Stimulated activated CD4-positive, alpha-beta T cell treated with anti-CD3 and anti-CD28 coated beads, Interleukin-1b, Interleukin-23, amount 100 ng/mL, for 48 hours (primary cell): ENCODE results near the gene RCBTB1.

Experiments used
- DNase-seq: peaks from one replicate; pipeline ENCODE4 v3.0.0-alpha.2; 2020

RCBTB1 gene

DNA sequence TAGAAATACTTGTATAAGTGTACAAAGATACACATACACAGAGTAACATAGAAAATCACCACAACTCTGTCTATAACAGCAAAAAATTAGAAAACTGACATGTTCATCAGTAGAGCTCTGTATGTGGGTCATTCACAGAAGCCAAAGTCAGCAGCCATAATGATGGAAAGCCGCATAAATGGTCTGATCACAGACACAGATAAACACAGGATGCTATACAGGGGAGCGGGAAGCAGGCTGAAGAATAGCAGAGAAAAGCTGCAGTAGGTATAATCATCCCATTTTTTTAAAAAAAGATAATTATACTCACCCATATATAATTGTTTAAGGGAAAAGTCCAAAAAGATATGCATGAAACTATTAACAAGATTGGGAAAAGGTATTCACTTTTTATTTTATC lies 31.5 kb downstream of the RCBTB1 start:
- no peak for DNase-seq

DNA sequence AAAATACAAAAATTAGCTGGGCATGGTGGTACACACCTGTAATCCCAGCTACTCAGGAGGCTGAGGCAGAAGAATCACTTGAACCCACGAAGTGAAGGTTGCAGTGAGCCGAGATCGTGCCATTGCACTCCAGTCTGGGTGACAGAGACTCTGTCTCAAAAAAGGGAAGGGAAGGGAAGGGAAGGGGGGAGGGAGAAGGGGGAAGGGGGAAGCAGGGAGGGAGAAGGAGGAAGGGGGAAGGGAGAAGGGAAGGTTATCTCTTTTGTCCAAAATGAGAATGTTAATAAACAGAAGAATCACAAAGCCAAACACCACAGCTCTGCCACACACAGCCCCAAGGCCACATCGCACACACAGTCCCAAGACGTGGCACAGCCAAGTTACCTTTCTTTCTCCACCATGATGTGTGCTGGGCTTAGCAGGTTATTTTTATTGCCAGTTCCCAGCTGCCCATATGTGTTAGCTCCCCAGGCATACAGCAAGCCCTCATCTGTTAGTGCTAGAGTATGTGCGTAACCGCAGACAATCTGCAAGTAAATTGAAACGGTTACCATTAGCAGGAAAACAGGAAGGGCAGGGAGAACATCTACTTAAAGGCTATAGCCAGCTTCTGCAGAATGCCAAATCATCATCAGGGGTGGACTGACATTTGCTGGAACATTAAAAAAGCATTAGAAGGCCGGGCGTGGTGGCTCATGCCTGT lies 34.3 kb downstream of the RCBTB1 start:
- DNase-seq, result no peak

DNA sequence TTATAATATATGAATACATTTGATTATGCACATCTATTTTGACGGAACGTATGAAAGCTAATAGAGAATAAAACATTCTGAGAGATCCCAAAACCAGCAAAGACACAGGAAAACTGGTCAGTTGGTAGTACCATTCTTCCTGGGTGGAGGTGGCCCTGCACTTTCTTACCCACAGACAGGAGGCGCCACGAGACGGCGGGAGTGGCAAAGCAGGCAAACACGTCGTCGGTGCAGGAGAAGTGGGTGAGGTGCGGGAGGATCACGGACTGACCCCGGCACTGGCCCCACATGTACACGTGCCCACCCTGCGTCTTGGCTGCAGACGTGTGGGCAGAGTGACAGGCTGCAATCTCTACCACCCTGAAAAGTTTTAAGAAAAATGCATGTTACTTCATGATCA lies 36.1 kb downstream of the RCBTB1 start:
- no peak for DNase-seq

DNA sequence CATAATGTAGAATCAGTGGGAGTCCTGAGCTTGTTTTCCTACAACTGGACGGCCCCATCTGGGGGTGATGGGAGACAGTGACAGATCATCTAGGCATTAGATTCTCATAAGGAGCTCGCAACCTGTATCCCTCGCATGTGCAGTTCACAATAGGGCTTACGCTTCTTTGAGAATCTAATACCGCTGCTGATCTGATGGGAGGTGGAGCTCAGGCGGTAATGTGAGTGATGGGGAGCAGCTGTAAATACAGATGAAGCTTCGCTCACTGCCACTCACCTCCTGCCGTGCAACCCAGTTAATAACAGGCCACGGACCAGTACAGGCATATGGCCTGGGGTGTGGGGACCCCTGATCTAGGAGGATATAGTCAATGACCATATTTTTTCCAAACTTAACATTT lies 38.8 kb downstream of the RCBTB1 start:
- no peak for DNase-seq

DNA sequence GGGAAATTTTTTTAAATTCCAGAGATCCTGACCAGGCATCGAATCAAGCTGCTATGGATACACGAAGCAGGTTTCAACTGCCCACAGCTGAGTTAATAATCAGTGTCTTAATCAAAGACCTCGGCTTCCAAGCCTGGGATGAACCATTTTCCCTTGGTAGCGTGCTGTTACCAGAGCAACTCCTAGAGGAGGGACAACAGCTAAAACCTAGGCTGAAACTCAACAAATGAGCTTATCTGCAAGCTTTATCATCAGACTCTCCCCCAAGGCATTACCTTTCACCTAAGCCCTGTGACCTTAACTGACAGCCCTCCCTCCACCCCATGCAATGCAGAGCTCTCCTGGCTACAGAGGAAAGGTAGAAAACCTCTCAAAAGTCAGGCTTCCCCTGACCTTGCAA lies 39.7 kb downstream of the RCBTB1 start:
- DNase-seq, result no peak

DNA sequence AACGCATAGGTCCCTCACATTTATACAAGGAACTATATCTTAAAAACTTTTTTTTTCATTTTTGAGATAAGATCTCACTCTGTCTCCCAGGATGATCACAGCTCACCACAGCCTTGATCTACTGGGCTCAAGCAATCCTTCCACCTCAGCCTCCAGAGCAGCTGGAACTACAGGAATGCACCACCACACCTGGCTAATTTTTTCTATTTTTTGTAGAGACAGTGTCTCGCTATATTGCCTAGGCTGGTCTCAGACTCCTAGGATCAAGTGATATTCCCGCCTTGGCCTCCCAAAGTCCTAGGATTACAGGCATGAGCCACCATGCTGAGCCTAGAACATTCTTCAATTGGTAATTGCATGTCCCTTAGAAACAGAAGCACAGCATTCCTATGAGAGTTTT lies 41.7 kb downstream of the RCBTB1 start:
- no peak for DNase-seq

DNA sequence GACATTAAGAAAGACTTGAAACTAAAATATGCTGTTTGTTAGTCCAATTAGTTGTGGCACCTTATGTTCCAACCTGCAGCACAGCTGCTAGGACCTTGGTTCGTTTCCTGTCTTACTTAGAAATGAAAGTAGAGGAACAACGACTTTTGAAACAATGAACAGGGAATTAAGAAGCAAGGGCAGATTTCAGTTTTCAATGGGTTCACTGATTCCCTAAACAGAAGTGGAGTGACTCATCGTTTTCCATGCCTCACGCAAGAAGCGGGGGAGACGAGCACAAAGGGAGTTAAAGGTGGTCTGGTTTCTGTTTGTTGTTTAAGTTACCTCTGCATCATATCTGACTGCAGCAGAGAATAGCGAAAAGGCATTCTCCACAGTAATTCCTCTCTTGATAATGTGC lies 44.8 kb downstream of the RCBTB1 start:
- DNase-seq, result no peak

DNA sequence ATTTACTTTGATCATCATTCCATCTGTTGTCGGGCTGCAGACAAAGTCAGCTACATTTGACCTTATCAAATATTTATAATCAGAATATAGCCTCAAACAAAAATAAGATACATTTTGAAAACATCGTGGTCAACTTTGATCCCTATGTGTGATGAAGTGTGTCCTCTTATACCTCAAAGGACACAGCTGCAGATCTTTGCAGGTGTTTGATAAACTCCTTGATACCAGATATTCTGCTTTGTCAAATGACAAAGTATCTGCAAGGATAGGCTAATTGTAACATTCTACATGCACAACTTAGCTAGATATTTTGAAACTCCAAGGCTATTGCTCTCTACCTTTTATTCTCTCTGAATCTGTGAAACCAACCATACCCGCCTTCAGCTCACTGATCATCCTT lies 45.6 kb downstream of the RCBTB1 start:
- DNase-seq, result no peak

DNA sequence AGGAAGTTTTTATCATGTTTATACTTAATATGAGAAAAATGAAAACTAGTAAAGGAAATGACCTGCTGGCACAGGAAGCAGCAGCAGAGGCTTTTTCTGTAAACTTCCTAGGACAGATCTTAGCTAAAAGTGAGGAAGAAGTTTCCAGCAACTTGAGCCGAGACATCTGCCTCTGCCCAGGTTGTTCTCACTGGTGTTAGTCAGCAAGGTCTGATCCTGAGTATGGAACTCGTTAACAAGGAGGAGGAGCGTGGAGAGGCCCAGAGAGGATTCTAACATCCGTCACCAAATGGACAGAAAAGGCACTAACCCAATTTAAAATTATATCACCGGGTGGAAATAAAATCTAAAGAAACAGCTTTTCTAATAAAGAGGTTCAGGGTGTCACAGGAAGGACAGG lies 46.0 kb downstream of the RCBTB1 start:
- no peak for DNase-seq

DNA sequence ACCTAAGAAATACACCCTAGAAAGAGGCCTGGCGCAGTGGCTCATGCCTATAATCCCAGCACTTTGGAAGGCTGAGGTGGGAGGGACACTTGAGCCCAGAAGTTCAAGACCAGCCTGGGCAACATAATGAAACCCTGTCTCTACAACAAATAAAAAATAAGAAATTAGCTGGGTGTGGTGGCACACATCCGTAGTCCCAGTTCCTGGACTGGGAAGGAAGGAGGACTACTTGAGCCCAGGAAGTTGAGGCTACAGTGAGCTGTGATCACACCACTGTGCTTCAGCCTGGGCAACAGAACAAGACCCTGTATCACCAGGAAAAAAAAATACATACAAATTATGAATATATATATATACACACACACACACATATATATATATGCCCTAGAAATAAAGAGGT lies 47.0 kb downstream of the RCBTB1 start:
- no peak for DNase-seq

DNA sequence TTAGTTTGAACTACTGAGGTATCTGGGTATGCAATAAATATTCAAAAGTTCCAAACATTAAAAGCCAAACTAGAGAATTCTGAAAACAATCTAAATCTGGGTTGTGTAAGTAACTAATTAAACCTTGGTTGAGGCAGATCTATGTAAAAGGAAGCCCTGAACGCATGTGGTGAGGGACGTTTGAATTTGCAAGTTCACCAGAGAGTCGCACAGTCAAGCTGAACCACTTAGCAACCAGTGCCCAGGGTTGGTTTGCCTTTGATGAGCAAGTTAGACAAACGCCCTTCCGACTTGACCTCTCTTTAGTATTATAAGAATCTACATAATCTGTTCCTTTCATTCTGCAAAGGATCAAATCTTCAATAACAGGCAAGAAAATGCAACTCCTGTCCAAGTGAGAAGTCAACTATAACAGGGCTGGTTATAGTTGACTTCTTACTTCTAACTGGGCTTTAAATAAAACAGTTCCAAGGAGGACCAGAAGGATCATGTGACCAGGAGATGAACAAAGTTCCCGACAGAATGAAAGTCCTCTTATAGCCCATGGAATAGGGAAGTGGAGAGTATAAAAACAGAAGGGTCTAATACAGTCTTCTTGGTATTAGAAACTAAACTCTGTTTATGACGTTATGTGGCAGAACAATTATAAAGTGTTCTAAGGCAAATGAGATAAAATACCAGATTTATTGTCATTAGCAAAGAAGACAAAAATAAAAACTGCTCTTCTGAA lies 49.0 kb downstream of the RCBTB1 start:
- DNase-seq, result no peak

DNA sequence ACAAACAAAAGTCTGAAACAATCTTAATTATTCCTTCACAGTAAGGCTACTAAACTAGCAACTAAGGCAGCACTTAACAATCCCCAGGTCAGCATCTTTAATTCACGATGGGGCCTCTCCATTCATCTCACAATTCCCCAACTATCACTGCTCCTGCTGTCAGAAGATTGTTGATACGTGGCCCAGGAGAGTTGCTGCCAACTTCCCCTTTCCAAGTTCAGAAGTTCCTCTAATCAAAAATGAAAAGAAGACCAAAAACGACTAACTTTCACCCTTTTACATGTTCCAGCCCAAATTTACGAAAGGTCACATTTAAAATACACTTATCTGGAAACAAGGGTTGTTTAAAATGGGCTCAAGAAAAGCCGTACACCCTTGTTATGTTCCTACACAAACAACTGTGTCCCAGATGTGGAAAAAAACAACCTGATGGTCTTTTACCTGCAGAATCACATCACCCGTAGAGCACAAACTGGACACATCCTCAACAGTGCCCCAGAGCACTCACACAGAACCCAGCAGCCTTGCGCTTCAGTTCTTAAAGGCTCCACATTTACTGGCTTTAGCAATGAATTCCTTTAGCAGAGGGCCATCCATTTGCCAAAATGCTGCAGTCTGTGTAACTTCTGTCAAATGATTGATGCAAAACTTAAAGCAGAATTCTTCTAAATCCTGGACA lies 51.6 kb downstream of the RCBTB1 start:
- no peak for DNase-seq

DNA sequence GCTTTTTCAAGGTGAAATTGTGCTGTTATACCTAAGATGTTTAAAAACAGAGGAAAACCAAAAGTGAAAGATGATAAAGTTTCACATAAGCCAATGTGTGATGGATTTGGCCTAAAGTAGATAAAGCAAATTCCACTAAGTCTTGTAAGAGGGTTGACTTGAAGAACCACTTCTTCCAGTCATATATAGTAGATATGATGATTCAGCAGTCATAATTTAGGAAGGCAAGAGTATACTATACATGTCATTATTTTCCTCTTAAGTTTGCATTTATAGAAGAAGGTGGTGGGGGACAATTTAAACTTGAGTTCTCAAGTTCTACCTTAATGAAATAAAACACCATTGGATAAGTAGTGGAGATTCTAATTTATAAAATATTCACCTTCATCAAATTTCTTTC lies 52.3 kb downstream of the RCBTB1 start:
- no peak for DNase-seq

DNA sequence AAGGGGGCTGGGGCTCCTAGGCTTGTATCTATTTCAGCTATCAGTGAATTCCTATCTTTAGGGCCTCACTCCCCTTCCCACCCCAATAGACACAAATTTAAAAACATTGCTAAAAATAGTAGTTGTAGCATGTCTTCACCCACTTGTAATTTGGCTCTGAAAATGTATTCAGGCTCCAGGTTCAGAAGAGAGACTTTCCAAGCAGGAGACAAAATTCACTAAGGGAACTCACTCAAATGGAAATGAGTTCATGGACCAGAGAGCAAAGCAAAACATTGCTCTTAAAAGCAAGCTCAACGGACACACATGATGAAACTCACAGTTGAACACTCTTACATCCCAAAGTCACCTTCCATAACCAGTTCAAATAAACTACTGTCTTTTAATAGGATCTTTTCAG lies 52.8 kb downstream of the RCBTB1 start:
- DNase-seq, result no peak

DNA sequence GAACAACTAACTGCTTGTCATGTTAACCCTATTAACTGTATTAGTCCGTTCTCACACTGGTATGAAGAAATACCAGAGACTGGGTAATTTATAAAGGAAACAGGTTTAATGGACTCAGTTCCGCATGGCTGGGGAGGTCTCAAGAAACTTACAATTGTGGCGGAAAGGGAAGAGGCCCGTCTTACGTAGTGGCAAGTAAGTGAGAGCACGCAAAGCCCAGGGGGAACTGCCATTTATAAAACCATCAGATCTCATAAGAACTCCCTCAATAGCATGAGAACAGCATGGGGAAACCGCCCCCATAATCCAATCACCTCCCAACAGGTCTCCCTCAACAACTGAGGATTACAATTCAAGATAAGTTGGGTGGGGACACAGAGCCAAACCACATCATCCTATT lies 54.9 kb downstream of the RCBTB1 start:
- no peak for DNase-seq

DNA sequence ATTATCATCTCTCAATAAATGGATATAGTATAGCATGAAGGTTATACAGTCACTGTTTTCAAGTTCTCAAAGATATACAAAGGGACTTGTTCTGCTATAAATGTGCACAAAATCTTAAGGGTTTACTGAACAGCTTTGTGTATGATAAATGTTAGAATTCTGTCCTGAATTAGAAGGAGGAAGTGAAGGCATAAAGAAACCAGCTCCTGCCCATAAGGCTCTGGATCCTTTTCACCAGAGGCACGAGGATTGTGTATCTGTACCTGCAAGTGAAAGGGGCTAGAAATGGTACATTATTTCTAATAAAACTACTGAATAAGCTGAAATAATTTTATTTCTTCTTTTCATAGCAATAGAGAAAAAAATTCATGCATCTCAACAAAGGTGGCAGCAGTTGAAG lies 57.2 kb downstream of the RCBTB1 start:
- DNase-seq, result no peak

DNA sequence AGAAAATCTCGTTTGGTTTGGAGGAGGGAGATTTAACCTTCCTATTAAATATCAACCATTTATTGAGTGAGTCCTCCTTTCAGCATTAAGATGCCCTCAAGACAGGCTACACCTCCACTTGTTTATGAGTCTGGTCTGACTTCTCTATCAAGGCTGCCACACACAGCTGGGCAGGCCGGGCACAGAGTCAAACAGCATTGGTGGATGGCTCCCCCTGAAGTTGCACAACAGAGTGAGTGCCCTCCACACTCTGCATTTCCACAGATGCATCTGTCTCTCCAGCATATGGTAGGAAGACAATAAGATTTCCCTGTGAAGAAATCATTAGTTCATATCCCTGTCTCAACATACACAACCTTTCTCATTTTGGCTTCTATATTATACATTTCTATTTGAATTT lies 58.2 kb downstream of the RCBTB1 start:
- no peak for DNase-seq

DNA sequence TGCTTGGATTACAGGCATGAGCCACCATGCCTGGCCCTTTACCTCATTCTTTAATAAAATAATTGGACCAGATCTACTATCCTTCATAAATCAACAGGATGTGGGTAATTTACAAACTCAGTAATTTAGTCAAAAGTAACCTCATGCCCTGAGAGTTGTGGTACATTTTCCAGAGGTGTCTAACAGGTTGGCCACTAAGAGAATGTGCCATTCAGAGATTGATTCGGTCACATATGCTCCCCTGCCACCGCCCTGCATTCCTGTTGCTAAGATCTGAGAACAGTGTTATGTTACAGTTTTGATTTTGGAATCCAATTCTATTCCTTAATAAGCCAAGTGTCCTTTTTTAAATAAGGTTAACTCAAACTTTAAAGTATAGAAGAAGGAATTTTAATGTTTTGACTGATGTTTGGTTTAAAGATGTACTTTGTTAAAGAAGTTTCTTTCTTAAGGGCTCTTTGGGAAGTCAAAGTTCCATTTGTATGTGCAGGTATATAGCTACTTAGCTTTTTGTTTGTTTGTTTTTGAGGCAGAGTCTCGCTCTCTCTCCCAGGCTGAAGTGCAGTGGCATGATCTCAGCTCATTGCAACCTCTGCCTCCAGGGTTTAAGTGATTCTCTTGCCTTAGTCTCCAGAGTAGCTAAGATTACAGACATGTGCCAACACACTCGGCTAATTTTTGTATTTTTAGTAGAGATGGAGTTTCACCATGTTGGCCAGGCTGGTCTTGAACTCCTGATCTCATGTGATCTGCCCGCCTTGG lies 60.4 kb downstream of the RCBTB1 start:
- no peak for DNase-seq

DNA sequence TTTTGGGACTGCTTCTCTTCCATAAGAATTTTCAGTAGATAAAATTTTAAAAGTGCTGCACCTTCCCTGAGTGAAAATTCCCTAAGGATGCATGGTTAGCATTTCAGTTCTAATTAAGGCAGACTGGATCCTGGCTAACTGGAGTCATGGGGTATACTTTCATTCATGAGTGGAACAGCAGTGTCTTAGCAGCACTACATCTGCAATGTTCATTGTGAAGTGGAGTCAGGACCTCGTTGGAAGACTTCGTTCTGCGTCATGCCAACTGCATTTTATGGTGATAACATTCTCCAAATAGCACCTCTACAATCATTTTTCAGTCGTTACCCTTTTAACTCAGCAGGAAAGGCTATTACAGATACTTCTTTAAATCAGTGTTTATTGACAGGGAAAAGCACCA lies 64.1 kb downstream of the RCBTB1 start:
- DNase-seq, result no peak

DNA sequence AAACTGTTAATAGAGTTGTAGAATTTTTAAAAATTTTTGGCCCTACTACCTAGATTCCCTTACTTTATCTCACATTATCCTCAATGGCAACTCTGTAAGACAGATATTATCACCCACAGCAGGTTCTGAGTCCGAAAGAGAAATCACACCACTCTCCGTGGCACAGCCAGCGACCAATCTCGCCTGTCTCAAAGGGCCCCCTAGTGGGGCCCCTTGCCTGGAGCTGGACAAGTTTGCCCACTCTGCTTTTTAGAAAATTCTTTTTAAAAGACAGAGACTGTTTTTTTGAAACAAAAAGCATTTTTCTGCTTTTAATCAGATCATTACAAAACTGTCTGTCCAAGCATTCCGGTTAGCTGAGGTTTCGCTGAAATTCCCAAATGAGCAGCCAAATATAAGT lies 67.9 kb downstream of the RCBTB1 start:
- no peak for DNase-seq

DNA sequence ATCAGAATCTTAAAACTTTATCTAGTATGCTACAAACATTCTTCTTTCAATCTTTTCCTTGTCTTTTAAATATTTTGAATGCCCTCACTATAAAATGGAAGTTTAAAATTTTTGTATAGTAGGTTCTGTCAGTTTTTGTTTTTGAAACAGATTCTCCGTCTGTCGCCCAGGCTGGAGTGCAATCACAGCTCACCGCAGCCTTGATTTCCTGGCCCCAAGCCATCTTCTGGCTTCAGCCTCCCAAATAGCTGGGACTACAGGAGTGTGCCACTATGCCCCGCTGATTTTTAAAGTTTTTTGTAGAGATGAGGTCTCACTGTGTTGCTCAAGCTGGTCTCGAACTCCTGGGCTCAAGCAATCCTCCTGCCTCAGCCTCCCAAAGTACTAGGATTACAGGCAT lies 68.9 kb downstream of the RCBTB1 start:
- DNase-seq, result no peak

DNA sequence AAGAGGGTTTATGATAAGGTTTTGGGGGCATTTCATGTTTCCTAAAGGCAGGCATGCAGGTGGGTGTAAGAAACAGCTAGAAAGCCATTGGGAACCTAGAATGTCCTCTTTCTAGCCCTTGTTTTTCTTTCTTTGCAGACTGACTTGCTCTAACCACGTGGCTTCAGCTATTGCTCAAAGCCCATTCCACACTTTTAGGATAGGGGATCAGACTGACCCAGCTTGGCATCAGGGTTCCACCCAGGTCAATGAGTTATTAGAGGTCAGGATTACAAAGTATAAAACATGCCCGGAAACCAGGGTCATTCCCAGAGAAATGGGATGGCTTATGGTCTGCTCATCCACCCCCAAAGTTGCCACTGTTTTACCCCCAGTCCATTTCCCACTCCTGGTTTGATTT lies 72.8 kb downstream of the RCBTB1 start:
- no peak for DNase-seq

DNA sequence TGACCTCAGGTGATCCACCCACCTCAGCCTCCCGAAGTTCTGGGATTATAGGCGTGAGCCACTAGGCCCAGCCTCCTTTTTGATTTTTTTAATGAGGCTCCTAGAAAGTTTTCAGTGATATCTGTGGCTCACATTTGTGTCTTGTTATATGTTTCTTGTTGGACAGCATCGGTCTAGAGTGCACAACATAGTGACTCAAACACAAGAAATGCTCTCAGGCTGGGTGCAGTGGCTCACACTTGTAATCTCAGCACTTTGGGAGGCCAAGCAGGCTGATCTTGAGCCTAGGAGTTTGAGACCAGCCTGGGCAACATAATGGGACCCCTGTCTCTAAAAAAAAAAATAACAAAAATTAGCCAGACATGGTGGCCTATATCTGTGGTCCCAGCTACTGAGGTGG lies 81.4 kb downstream of the RCBTB1 start:
- no peak for DNase-seq

DNA sequence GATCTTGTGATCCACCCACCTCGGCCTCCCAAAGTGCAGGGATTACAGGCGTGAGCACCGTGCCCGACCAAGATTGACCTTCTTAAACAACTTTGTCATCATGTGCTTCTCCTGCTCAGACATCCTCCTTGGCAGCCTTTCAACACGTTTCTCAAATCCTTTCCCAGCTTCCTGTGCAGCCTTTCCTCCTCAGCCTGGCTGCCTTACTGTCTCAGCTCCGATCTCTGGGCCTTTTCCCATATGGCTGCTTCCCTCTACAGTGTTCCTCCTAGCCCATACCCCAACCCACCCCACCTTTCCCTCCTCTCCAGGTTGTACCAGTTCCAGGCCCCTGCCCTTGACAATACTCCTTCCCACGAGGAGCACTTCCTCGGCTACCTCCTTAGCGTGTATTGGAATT lies 82.4 kb downstream of the RCBTB1 start:
- no peak for DNase-seq
